ENCODE measurements around the gene SNX27.
"Not testable (repeated sequence)": the region's sequence is repeated elsewhere in the genome, so short reads cannot be mapped to it uniquely, and the experiment has no call there.

SNX27 gene

DNA sequence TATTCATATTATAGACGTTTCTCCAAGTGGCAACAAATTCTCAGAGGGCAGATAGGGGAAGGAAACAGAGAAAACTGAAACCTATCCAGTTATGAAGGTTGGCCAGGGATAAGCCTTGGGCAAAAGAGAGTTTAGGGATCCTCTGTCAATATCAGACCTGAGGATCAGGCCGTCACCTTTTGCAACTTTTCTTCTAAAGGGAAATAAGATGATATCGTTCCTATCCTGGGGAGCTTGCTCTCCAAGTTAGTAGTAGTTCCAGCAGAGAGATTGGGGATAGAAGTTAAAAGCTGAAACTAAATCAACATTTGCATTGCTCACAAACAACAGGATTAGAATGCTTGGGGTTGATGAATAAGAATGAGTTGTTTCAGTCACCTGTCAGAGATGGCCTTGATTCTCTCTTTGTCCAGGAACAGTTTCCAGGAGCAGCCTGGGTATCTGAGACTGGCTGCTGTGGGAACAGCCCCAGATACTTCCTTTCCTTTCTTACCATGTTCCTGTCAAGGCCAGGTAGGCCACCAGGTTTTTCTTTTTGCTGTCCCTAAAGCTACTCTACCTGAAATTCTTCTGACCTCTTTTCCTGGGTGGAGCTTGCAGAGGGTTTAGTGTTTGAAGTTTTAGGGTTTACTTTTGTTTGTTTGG is 112.0 kb downstream of the SNX27 start:
- DNase-seq, result no peak

DNA sequence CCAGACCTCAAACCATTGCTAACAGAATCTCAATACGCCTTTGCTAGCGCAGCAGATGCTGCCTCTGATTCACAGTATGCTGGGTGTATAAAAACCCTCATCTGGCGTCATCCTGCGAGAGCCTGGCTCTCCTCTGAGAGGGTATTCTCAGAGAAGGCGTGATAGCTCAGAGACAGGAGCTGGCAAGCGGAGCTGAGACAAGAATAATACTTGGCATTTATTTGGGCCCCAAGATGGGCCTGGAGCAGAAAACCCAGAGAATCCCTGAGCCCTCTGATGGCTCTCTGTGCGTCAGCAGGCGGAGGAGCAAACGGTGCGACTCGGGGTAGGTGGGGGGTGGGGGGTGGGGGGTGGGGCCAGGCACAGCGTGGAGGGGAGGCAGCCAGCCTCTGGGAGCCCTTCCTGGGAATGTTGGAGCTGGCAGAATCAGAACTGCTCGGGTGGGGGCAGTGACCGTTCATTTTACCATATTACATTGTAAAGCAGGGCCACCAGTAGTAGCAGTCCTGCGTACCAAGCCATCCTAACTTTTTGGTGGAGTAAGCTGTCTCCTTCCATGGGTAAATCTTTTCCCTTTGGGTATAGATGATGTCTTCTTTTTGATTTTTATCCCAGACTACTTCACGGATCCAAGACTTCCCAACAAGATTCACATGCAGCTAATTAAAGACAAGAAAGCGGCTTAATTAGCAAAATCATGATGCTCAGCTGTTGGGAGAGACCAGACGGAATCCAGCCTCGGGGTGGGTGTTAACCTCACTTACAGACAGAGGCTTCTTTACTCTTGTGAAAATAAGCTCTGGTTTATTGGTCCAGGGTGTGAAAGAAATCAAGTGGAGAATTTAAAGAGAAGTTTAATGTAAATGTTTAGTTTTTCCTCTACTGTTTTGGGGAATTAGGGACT is 116.6 kb downstream of the SNX27 start:
- DNase-seq, result no peak

DNA sequence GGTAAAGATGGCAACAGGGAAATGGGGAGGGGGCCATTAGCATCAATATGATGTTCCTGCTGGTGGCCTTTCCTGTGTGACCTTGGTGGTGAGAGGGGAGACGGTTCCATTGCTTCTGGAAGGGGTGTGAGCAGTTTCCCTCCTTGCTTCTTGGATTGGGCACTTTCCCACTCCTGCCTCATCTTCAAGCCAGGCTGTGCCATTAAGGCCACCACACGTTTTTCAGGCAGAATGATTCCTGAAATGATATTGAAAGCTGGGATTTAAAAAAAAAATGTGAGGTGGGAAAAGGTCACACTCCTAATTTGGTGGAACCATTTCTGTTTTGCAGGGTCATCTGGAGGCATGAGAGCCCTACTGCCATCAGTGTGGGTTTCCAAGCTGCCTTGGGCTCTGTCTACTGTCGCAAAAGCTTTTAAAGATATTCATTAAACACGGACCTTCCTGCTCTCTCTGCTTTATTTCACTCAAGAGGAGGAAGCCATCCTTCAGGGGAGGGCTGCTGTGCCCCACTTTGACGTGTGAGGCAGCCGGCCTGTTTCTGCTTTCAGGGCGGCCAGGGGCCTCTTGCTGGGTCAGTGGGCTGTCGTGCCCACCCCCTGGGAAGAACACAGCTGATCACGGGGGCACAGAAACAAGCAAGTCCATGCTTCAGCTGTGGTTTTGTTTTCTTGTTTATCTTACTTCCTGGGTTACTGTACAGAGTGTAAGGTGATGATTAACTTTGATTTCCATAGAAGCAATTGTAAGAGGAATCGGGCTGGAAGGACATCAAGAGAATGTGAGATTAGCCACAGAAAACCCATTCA is 117.5 kb downstream of the SNX27 start:
- no peak for DNase-seq

DNA sequence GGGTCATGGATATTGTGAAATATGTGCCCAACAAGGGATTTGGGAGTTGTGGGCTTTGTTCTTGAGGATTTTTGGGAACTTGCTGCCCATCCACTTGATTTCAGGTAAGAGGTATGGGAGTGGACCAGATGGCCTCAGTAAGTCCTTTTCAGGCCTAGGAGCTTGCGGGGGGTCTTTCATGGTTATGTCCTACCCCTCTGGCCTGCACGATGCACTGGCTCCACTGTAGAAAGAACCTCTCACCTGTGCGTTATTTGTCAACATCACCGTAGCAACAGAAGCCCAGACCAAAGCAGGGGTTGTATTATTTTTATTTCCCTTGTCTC is 118.1 kb downstream of the SNX27 start:
- no peak for DNase-seq

DNA sequence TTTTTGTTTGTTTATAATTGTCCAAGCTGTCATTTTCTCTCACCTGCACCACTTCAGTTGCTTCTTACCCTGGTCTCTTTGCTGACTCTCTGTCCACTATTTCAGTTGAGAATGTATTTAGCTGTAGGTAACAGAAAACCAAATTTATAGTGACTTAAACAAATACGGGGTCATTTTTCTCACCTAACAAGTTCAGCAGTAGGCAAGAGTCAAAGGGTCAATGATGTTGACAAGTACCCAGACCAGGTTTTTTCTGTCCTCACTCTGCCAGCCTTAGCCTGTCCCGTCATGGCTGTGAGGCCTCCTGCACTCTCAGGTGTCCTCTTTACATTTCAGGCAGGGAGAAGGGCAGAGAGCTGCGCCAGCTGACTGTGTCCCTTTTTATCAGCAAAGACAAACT is 121.3 kb downstream of the SNX27 start:
- DNase-seq, result no peak

DNA sequence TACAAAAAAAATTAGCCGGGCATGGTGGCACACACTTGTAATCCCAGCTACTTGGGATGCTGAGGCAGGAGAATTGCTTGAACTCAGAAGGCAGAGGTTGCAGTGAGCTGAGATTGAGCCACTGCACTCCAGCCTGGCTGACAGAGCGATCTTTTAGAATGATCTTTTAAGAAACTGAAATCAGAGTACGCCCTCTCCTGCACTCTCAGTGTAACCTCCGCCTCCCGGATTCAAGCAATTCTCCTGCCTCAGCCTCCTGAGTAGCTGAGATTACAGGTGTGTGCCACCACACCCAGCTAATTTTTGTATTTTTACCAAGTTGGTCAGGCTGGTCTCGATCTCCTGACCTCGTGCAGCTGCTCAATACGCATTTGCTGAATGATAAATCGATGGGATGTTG is 122.1 kb downstream of the SNX27 start:
- not testable (repeated sequence) for DNase-seq

DNA sequence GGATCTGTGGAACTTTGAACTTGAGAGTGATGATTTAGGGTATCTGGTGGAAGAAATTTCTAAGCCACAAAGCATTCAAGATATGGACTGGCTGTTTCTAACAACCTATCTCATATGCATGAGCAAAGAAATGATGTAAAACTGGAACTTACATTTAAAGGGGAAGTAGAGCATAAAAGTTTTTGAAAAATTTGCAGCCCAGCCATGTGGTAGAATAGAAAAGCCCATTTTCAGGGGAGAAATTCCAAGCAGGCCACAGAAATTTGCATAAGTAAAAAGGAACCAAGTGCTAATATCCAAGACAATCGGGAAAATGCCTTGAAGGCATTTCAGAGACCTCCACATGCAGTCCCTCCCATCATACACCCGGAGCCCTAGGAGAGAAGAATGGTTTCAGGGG is 125.2 kb downstream of the SNX27 start:
- DNase-seq, result no peak

DNA sequence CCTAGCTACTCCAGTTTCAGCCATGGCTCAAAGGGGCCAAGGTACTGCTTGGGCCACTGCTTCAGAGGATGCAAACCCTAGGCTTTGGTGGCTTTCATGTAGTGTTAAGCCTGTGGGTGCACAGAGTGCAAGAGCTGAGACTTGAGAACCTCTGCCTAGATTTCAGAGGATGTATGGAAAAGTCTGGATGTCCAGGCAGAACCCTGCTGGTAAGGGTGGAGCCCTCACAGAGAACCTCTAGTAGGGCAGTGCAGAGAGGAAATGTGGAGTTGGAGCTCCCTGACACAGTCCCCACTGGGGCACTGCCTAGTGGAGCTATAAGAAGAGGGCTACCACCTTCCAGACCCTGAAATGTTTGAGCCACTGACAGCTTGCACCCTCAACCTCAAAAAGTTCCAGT is 125.6 kb downstream of the SNX27 start:
- no peak for DNase-seq

DNA sequence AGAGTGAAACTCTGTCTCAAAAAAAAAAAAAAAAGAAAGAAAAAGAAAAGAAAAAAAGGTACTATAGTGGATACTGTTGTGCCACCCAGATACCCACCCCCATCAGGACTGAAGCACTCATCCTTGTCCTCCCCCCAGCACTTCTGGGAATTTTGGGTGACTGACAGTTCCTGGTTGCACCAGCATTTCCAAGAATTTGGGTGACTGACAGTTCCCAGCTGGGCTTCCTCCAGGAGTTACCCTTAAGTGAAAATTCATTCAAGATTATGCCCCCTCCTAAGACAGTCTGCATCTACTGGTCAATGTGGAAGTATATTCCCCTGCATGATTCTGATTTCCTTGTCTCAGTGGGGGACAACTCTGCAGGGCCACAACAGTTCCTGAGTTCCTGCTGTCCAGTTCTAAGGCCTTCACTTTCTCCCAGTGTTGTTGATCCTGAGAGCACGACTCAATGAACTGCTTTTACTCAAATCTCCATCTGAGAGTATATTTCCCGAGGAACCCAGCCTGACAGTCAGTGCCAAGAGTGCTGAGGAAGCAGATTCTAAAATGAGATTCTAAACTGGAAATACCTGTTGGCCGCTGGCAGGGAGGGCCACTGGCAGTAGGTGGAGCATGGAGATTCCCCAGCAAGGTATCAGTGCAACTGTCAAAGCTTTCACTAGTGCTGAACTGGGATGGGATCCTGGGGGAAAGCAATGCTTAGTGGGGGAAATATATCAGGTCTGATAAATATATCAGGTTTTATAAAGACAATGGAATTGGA is 127.9 kb downstream of the SNX27 start:
- DNase-seq, result no peak

DNA sequence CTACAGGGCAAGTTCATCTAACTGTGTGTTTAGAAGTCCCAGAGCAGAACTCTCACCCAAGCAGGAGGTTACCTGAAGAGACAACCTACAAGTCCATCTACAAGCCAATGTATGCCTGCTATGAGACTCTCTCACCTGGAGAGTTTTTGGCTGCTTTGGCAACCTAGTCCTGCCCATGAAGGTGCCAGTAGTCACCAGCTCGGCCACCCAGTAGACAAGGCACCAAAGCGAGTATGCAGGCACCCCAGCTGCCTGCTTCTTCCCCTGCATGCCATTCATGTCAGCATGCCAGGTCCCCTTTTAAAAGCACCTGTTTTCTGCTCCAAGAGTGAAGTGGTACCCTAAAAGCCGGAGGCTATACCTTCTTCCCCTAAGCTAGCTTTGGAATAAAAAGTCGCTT is 129.7 kb downstream of the SNX27 start:
- DNase-seq, result no peak

All from AML-193 (cell line).